Measurements from ENCODE around the gene TACC3.
A peak's percentile ranks its signal among the peaks of the same experiment; 100 is the strongest.

The TACC3 gene

GRCh38 chr4:1746919-1747602, 25.7 kb downstream of the TACC3 start:
- no peak for DNase-seq (ENCODE audit: low read depth)

DNA sequence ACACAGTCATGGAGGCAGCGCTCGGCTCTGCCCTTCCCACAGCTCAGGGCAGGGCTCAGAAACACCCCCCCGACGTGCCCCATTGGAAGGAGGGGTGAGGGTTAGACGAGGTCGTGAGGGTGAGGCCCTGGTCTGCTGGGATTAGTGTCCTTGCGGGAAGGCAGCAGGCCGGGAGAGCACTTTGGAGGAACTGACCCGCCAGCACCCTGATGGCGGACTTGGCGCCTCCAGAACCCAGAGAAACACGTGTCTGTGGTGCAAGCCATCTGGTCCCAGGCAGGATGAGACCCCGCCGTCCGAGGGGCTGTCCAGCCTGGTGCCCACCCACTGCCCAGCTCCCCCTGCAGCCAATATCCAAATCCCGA, 26.3 kb downstream of the TACC3 start:
- DNase-seq (ENCODE audit: low read depth), result no peak

DNA sequence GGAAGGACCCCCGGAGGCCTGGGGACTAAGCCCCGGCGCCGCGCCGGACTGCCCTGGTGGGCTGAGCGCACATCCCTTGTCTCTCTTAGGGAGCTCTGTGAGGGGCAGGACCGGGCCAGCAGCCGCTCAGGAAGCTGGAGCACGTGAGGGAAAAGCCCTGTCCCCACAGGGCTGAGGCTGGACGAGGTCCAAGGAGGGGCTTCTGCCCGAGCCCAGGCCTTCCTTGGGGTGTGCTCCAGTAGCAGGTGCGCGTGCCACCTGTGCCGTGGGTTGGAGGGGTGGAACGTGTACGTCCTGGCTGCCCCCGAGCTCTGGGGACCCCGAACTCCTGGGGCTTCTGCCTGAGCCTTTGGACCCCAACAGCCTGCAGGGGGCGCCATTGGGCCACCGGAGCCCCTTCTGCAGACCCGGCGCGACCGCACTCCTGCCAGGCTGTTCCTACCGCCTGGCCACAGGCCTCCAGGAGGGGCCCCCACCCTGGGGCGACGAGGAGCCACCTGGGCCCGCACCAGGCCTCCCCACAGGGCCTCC, 27.2 kb downstream of the TACC3 start:
- peak; percentile 48 for DNase-seq (ENCODE audit: low read depth)

DNA sequence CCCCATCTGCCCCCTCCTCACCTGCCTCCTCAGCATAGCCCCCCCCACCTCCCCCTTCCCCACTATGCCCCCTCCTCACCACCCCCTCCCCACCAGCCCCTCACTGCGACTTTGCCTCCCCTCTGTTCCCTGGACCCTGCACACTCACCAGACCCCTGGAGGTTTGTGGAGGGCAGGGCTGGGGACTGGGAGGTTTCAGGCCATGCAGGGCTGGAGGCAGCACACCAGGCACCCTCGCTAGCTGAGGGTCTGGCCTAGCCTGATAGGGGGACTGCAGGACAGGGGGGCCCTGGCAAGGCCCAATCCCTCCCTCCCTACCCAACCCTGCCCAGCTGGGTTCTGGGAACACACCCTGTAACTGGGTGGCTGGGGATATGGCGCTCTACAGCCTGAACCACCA, 28.0 kb downstream of the TACC3 start:
- no peak for DNase-seq (ENCODE audit: low read depth)

DNA sequence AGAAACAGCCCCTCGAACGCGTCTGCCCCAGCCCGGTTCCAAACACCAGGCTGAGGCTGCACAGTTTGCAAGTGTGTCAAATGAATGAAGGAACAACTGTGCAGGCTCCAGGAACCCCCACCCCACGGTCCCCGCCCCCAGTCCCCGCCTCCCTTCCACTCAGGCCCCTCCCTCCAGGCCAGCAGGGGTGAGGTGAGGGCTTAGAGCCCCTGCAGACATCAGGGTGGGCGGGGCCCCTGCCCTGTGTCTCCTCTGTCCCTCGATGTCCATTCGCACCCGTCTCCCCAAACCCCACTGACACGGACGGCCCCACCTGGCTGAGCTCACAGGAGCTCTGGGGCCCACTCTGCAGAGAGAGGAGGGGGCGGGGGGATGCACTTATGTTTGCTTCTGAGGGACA, 28.5 kb downstream of the TACC3 start:
- no peak for DNase-seq (ENCODE audit: low read depth)

DNA sequence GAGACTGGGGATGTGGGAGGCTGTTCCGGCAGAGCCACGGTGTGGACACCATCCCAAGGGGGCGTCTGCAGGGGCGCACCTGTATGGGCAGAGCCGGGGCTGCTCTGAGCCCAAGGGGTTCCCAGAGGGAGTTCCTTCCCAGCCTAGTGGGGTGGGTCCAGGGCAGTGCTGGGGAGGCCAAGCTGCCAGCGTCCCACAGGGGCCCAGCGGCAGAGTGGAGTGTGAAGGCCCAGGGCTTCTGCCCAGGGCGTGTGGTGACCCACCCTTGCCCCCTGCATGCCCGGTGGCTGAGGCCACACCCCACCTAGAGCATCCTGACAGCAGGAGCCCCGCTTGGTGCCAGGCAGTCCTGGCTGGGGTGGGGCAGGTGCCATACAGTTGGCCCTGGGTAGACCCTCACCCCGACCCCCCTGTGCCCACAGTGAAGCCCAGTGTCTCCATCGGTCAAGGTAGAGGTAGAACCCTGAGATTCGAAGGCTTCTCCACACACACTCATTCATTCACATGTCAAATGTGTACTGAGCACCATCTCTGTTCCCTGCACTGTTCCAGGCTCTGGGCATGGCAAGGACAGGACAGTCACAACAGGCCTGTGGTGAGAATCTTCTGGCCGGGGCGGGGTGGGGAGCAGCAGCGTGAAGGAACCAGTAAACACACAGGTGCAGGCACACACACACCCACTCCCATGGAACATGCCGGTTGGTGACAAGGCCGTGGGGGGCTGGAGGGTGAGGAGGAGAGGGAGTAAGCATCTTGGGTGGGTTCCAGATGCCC, 29.2 kb downstream of the TACC3 start:
- DNase-seq (ENCODE audit: low read depth), result no peak

DNA sequence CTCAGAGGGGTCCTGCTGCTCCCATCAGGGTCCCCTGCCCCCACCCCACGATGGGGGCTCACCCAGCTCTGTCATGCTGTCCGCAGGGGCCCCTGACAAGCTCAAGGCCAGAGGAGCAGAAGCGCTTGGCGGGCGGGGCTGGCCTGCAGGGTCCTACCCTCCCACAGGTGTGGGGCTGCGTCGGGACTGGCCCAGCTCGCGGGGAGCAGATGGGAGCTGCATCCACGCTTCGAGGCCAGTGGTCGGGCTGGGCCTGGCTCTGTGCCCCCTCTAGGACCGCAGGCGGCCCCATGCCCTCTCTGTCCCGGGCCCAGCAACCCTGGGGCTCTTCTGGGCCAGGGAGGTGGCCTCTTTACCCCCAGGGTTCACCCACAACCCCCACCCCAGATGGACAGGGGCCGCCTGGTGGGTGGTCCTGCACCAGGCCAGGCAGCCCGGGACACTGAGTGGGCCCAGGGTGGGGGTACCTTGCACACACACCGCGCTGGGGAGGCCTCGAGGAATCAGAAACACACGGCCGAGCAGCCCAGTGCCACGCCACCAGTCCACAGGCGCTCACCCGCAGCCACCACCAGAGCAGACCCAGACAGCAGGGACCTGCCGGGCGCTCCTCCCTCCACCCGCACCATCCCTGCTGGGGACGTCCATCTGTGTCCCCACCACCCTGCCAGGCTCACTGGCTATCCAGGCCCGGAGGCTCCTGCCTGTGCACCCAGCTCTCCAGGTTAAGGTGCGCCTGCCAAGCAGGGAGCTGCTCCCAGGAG, 30.0 kb downstream of the TACC3 start:
- no peak for DNase-seq (ENCODE audit: low read depth)

DNA sequence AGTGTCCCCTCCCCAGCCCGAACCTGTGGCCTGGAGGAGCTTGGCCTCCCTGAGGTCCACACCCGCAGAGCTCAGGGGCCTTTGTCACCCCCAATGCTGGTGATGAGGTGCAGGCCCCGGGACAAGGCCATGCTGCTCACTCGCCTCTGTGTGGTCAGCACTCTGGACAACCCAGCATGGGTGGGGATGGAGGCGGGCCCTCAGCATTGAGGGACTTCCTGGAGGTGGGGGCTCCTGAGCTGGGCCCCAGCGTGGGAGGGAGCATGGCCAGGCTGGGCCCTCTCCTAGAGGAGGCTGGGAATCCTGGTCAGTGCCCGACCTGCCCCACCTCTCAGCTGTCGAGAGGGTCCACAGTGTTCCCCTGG, 30.6 kb downstream of the TACC3 start:
- no peak for DNase-seq (ENCODE audit: low read depth)

DNA sequence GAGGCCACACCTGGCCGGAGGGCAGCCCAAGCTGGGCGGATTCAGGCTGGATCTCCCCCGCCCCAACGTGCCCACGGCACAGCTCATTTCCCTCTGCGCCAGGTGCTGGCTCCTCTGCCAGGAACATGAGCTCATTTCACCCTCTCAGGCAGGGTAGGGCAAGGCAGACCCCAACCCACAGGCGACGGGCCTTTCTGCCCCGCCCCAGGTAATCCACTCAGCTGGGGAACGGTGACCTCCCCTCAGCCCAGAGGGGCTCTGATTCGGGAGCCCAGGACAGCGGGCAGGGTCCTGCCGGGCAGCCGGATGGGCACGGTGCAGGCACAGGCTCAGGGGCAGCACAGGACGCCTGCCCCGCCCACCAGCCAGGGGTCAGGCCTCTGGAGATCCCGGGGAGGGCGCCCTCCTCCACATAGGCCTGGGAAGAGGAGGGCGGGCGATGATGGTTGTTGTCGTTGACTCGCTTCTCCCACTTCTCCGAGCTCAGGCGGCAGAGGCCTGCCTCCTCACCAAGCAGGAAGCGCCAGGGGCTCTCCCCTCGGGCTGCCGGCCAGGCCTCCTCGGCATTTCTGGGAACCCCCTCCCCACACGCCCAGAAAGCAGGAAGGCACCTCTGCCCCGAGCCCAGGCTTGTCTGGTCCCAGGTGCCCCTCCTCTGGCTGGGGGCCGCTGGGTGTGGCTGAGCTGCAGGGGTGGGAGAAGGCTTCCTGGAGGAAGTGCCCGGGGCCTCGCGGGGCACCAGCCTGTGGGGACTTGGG, 31.1 kb downstream of the TACC3 start:
- no peak for DNase-seq (ENCODE audit: low read depth)

DNA sequence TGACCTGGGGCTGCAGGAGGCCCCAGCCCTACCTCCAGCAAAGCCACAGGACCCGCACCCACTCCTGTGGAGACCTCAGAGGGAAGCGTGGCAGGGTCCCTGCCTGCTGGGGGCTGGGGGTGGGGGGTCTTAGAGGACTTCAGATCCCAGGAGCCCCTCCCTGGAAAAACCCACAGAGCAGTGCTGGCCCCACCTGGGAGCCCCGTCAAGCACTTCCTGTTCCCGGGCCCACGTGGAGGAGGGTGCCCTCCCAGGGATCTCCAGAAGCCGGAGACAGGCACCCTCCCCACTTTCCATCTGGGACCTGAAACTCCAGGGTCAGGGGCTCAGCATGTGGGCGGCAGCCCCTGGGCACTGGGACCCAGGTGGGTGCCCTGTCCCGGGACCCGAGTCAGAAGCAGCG, 32.0 kb downstream of the TACC3 start:
- no peak for DNase-seq (ENCODE audit: low read depth)

DNA sequence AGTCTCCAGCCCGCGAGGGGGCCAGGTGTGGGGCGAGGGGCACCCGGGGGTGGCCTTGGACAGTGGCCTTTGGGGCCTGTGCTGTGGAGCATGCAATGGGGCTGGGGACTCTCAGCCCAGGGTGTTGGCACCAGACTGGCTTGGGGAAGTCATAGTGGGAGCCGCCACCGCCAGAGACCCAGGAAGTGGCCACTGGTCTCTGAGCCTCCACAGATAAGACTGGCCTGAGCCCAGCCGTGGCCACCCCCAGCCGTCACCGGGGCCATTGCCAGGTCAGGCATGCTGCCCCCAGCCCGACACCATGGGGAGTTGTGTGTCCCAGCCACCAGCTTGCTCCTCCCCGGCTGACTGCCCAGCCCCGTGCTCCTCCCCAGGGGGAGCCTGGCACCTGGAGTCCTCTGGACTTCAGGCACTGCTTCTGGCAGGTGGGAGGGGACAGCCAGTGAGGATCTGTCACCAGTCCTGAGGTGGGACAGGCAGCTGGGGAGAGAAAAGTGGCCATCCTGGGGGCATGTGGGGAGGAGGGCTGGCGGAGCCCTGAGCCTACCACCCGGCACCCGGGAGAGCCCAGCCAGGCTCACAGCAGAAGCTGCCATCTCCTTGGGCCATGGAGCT, 32.5 kb downstream of the TACC3 start:
- no peak for DNase-seq (ENCODE audit: low read depth)

DNA sequence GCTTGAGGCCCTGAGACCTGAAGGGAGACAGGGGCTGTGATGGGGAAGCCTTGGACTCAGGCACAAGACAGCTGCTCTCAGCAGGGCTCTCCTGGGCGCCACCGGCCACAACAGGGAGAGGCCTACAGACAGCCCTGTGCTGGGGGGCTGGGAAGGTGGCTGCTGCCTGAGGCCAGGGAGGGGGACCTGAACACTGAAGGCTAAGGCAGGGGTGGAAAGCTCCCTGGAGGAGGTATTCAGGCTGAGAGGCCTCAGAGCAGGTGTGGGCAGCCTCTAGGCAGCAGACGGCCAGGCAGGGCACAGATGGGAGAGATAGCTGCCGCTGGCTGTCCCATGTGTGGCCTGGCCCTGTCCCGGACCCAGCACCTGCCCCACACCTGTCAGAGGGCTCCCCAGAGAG, 33.0 kb downstream of the TACC3 start:
- DNase-seq (ENCODE audit: low read depth), result no peak

DNA sequence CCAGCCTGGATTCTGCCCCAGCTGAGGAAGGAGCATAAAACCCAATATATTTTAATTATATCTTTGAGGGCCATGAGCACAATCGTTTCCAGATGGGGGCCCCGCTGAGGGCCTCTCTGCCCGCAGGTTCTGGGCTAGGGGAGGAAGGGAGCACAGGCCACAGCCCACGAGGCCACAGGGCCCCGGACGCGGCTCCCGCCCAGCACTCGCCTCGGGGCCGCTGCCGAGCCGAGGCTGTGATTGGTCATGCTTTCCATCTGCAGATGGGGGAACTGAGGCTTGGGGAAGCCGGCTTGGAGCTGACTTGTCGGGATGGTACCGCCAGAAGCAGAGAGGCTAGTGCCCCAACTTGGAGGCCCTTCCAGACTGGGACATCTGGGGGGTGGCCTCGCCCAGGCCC, 34.0 kb downstream of the TACC3 start:
- no peak for DNase-seq (ENCODE audit: low read depth)

DNA sequence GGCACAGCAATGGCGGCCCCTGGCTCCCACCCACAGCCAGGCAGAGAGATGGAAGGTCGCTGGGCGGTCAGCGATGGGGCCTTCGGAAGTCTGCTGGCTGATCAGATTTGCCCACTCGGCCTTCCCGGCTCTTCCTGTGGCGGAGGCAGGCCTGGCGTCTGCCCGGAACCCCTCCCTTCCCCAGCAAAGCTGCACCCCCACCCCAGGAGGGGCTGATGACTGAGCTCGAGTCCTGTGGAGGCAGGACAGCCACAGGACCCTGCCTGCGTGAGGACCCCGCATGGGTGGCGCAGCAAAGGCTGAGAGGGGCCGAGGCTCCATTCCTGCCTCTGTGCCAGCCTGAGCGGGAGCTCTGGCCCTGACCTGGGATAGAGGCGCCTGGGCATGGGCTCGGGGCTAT, 34.8 kb downstream of the TACC3 start:
- DNase-seq (ENCODE audit: low read depth), result no peak

GRCh38 chr4:1756893-1757779, 35.8 kb downstream of the TACC3 start:
- DNase-seq (ENCODE audit: low read depth), result no peak

- DNase-seq (ENCODE audit: low read depth), result no peak
These were observed 36.5 kb downstream of the TACC3 start for GRCh38 chr4:1757836-1758235.

DNA sequence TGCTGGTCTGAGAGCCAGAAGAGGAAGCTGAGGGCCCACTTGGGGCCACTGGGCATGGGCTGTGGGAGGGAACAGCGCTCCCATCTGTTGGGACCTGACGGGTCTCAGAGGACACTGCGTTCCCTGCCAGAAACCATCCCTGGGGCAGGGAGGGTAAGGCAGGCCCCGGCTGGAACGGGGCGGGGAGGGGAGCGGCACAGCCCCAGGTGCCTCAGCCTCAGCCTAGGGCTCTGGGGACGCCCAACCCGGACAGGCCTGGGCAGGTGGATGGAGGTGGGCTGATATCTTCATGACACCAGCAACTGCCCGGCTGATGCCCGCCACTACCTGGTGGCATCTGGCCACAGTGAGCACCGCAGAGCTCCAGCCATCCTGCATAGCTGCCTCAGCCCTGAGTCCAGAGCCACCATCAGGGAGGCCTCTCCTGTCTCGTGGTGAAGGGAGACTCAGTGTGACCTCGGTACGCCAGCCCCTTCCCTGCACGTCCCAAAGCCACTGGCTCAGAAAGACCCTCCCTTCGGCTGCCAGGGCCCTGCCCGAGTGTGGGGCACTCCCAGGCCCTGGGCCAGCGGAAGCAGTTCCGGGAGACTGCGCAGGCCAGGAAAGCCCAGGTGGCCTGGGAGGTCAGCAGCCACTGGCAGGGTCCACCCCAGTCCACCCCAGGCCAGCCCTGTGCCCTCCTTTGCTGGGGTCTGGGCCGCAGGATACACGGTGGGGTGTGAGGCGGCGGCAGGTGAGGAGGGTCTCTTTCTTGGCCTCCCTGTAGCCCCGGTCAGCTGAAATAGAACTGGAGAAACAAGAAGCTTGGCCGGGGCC, 37.2 kb downstream of the TACC3 start:
- no peak for DNase-seq (ENCODE audit: low read depth)

- DNase-seq (ENCODE audit: low read depth), result no peak
These were observed 38.0 kb downstream of the TACC3 start for GRCh38 chr4:1759170-1759817.

DNA sequence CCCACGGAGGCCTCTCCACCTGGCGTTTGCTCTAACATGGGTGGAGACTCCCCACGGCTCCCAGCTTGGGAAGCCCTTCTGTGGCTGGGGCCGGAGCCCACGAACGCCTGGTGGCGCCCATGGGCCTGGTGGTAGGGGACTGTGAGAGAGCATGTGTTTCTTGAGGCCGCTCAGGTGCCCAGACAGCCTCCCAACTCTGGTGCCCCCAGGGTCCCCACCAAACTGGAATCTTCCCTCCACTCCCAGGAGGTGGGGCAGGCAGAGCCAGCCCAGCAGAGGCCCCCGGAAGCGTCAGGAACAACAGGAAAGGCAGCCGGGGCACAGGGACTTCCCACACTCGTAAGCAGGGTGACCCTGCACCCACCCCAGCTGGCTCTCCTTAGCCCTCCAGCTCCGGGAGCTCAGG, 38.5 kb downstream of the TACC3 start:
- DNase-seq (ENCODE audit: low read depth), result no peak

Data from stimulated activated CD8-positive, alpha-beta memory T cell treated with anti-CD3 and anti-CD28 coated beads, Interleukin-12 subunit alpha, Interleukin-12 subunit beta, amount 100 ng/mL, for 4 hours (primary cell).